Stimulated activated CD8-positive, alpha-beta memory T cell treated with anti-CD3 and anti-CD28 coated beads, Interleukin-2, amount 100 ng/mL, for 1 hour (primary cell): ENCODE results near the gene NKX3-2.
"Not testable (repeated sequence)": the region's sequence is repeated elsewhere in the genome, so short reads cannot be mapped to it uniquely, and the experiment has no call there.

Experiments
- DNase-seq, 2 donors: peaks; one replicate each; pipeline ENCODE4 v3.0.0-alpha.2; 2020; ENCODE audit warnings: low read depth in 2 of 2

The NKX3-2 gene

GRCh38 chr4:13543839-13544605, at the start of gene NKX3-2:
Gene NKX3-2, minus strand, starts transcription at chr4:13544508. Its CDS starts 94 bp downstream, at chr4:13544414.
- no peak for DNase-seq

DNA sequence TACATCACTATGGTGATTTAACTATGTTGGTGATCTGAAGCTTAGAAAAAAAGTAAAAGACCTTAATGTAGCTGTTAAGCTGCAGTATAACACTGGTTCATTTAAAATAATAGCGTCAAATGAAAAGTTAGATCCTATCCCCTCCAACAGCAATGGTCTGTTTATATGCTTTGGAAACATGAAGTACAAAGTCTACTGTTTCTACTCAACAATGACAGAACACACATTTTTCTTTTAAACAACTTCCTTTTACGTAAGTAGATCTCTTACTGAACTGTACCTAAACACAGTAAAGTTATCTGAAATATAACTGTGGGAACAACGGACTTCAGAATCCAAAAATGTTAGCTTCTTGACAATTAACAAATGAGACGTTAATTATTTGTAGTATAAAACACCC, 47.9 kb upstream of the NKX3-2 start:
- no peak for DNase-seq

DNA sequence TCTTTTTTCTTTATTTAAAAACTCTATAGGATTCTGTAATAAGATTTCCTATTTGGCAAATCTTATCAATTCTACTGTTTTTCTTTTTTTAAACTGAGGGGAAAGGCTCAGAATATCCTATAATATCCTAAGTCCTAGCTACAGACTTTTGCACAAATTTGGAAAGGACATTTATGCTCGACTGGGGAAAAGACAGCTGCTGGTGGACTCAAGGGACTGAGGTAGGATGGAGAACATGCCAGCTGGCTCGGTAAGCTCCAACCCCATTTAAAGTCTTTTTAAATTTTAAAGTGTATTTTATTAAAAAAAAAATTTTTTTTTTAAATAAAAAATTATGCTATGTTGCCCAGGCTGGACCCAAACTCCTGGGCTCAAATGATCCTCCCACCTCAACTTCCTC, 46.5 kb upstream of the NKX3-2 start:
- no peak for DNase-seq

GRCh38 chr4:13588954-13589353, 44.6 kb upstream of the NKX3-2 start:
- no peak for DNase-seq

DNA sequence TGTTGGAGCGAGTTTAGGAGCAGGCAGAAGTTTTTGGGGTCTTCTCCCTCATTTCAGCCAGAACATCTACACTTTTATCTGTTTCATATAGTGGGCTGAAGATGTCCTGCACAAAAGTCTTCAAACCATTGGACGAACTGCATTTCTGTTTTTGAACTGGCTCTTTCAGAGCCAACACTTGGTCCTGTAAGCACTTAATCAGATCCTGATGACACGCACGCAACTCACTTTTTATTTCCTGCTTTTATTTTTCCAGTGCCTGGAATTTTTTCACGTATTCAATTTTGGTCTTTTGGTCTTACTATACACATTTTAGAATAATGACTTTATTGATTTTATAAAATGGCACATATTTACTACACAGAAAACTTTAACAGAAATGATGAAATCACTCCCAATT, 40.2 kb upstream of the NKX3-2 start:
- no peak for DNase-seq

GRCh38 chr4:13580036-13580435, 35.7 kb upstream of the NKX3-2 start:
- no peak for DNase-seq

DNA sequence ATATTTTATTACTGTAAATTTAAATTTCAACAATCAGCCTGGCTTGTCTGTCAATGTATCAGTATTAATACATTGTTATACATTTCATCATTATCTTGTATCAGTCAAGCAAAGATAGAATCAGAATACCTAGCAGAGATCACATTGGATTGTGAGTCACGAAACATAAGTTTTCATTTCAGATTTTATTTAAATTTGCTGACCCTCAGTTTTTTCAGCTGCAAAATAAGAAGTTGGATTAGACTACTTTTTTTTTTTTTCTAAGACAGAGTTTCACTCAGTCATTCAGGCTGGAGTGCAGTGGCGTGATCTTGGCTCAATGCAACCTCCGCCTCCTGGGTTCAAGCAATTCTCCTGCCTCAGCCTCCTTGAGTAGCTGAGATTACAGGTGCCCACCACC, 33.4 kb upstream of the NKX3-2 start:
- no peak for DNase-seq

DNA sequence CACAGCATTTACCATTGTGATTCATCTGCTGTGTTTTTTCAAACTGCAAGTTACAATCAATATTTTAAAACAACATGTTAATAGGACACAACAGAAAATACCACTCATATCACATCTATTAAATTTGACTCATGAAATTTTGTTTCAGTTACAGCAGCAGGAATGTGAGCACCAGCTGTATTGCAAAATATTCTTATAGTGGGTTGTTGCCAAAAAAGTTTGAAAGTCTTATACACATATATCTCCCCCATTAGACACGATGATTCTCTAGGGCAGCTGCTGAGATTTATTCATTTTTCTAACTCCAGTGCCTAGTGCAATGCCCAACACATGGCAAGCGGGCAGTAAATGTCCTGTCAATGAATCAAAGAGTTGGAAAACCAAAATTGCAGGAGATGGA, 26.6 kb upstream of the NKX3-2 start:
- DNase-seq, result no peak

GRCh38 chr4:13567125-13567524, 22.8 kb upstream of the NKX3-2 start:
- DNase-seq, result no peak

DNA sequence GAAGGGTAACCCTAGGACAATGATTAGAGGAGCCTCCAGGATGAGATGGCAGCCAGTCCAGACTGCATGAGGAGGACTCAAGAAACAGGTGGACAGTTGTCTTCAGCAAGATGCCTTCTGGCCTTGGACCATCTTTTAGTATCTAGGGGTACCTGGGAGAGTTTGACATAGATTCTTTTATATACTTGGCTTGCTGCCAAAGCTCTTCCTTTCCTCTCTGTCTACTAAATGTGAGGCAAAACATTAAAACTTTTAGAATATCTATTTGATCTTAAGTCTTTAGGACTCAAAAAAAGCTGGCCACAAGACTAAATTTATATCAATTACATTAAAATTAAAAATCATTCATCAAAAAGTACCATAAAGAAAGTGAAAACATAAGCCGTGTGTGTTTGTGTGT, 18.6 kb upstream of the NKX3-2 start:
- no peak for DNase-seq

GRCh38 chr4:13561673-13562072, 17.4 kb upstream of the NKX3-2 start:
- DNase-seq, result no peak

DNA sequence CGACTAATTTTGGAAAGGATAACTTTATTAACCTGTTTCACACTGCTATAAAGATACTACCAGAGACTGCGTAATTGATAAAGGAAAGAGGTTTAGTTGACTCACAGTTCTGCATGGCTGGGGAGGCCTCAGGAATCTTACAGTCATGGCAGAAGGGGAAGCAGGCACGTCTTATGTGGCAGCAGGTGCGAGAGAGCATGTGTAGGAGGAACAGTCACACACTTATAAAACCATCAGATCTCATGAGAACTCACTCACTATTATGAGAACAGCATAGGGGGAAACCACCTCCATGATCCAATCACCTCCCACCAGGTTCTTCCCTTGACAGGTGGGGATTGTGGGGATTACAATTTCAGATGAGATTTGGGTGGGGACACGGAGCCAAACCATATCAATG, 15.8 kb upstream of the NKX3-2 start:
- not testable (repeated sequence) for DNase-seq

GRCh38 chr4:13559413-13559812, 15.1 kb upstream of the NKX3-2 start:
- DNase-seq, result no peak

DNA sequence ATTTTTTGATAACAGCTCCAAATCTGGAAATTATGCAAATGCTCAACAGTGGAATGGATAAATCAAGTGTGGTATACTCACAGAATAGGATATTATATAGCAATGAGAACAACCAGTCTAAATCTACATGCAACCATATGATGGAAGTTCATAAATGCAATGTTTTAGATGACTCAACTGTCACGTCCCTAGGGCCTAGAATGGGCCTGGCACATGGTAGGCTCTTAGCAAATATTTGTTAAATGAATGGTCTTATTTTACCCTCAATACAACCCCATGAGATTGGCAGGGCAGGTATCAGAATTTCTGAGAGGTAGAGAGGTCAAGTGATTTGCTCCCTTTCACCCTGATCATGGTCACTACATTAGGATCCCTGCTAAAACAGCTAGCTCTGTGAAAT, 14.6 kb upstream of the NKX3-2 start:
- DNase-seq, result no peak

DNA sequence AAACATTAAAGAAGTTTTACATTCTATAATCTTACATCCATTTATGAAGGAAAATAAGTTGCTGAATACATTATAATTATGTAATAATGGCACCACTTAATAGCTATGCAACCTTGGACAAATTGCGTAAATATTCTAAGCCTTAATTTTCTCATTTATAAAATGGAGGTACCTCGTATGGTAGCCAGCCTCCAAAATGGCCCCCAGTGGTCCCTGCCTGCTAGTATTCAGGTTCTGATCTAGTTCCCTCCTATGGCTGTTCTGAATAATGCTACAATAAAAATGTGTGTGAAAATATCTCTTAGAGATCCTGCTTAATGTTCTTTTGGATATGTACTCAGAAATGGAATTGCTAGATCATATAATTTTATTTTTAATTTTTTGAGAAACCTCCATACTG, 11.0 kb upstream of the NKX3-2 start:
- DNase-seq, result no peak

DNA sequence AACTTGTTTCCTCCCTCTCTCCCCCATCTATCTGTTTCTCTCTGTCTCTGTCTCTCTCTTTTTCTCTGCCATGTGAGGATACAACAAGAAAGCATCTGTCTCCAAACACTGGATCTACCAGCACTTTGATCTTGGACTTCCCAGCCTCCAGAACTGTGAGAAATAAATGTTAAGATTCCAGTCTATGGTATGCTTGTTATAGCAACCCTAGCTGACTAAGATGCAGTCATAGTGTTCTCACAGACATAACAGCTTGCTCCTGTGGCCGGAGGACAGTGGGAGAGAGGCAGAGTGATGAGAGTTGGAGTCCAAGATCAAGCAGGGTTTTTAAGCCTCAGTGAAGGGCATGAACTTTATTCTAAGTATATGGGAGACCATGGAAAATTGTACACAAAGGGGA, 8.8 kb upstream of the NKX3-2 start:
- no peak for DNase-seq

DNA sequence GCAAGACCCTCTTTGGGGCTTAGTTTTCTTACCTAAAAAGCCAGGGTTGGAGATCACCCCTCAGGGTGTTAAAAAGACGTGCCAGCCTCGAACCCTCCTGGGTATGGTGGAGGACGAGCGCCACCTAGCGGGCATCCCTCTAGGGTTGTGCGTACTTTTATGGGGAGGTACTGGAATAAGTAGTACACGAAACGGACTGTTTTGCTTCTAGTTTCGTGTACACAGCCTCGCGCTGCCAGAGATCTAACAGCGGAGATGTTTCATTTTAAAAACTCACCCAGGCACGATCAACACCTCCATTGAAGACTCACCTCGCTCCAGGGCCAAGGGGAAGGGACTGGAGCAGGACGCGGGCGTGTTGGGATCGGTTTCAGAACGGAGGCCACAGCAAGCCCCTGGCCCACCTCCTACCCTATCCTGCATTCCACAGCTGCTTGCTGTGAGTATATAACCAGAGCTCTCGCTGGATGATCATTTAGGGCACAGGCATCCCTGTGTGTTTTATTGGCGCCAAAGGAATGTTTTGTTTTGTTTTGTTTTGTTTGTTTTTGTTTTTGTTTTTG, 4.8 kb upstream of the NKX3-2 start:
- DNase-seq, result peak; percentile 59 to 68

- DNase-seq, result no peak
Measured at GRCh38 chr4:13548059-13548983, 4.0 kb upstream of the NKX3-2 start.

- no peak for DNase-seq
Measured at GRCh38 chr4:13547485-13548041, 3.3 kb upstream of the NKX3-2 start.

DNA sequence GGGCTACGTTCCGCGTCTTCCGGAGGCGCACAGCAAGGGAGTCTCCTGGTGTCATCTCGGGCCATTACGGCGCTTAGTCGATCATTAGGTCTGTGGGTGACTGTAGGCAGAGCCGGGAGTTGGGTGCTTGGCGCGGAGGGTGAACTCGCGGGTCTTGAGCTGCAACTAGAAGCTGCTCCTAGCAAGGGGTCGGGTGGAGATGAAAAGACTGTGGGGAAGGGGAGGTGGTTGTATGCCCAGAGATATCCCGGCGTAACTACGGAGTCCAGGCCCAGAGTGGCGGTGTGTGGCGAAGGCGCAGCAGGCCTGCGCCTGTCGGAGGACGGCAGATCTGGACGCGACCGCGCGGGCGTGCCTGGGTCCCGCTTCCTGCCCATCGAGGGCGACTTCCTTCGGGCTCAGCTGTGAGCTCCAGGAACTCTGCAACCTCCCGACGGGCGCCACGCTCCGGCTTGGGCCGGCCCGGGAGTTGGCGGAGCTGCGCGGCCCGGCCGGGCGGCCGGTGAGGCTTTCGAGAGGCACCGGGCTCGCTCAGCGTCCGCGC, 2.7 kb upstream of the NKX3-2 start:
- no peak for DNase-seq

GRCh38 chr4:13546142-13546940, 2.0 kb upstream of the NKX3-2 start:
- DNase-seq, result no peak
